ENCODE results near the gene CYYR1. TPM values are rescaled to one million over a fixed set of nuclear protein-coding genes. Genes with fewer than 3 reads are reported as not detected.

CYYR1 gene
- total RNA-seq, 1 experiment from 2014 or later, result 13.6 TPM

- Histone ChIP-seq H4K8ac (replicated peaks; ENCODE audit: insufficient read length, low read depth, low read length) (no peak overlapping the region), H2AFZ (ENCODE audit: low read length) (no peak overlapping the region)
- peaks cover 15 to 20% of the 10 kb centered on the region in 2 experiments for H3K4me1 Mint-ChIP-seq
Measured at GRCh38 chr21:26515257-26515656, 57.8 kb downstream of the CYYR1 start.

More at GRCh38 chr21:26515257-26515656, 57.8 kb downstream of the CYYR1 start:
- peaks cover 10 to 12% of the 10 kb centered on the region in 2 experiments; a peak in 4 of 5 replicates for H3K9me3 Mint-ChIP-seq
- no peak overlapping the region for H3K4me3 Mint-ChIP-seq
- whole genome bisulfite sequencing (ENCODE audit: extremely low coverage, insufficient read length, low lambda C conversion rate), result no CpG with 5 or more reads among the region's 3 CpGs
- Histone ChIP-seq H2BK120ac (ENCODE audit: low read depth, low read length, poor library complexity, severe bottlenecking) (no peak overlapping the region), H3K79me2 (ENCODE audit: insufficient read depth, low read length) (no peaks in the 10 kb centered on the region), H2BK15ac (ENCODE audit: low read depth, low read length) (no peak overlapping the region), H2BK5ac (ENCODE audit: insufficient read length, low read length) (no peak overlapping the region), H4K20me1 (ENCODE audit: control insufficient read depth, insufficient read depth, insufficient read length) (no peaks in the 10 kb centered on the region), H3K23ac (ENCODE audit: insufficient read length, low read depth, low read length) (no peak overlapping the region), H3T11ph (ENCODE audit: low read length) (no peak overlapping the region), H3K9me3 (ENCODE audit: control insufficient read depth, low read depth, low read length) (no peaks in the 10 kb centered on the region), H3K27ac (ENCODE audit: insufficient read length, low read depth, low read length) (no peak overlapping the region), H3K4me2 (ENCODE audit: insufficient read depth, insufficient read length, low read length) (no peak overlapping the region), H3K4me1 (ENCODE audit: insufficient read depth, low read length) (peaks cover 9% of the 10 kb centered on the region; the same call in 1 of the 2 replicates), H3K27me3 (ENCODE audit: insufficient read depth, low read length) (no peaks in the 10 kb centered on the region), H3K56ac (ENCODE audit: insufficient read length, low read depth, low read length) (no peak overlapping the region), H4K5ac (ENCODE audit: insufficient read length, low read depth, low read length) (no peak overlapping the region), H3K79me1 (ENCODE audit: insufficient read depth, low read depth, low read length, poor library complexity, severe bottlenecking) (no peaks in the 10 kb centered on the region), H2BK12ac (ENCODE audit: insufficient read length, low read depth, low read length) (no peak overlapping the region), H3K14ac (ENCODE audit: insufficient read depth, low read length) (no peak overlapping the region), H3K23me2 (ENCODE audit: insufficient read length, low read depth, low read length, poor library complexity, severe bottlenecking) (no peaks in the 10 kb centered on the region), H3K9ac (ENCODE audit: extremely low read depth, insufficient read length, low read length) (no peak overlapping the region), H4K91ac (ENCODE audit: insufficient read length, low read depth, low read length) (no peak overlapping the region), H3K18ac (ENCODE audit: insufficient read length, low read depth, low read length) (no peak overlapping the region), H2BK20ac (ENCODE audit: low read depth, low read length, poor library complexity, severe bottlenecking) (no peak overlapping the region), H2AK5ac (ENCODE audit: insufficient read length, low read length) (no peak overlapping the region), H3K4ac (ENCODE audit: low read depth, low read length) (no peak overlapping the region)
- H3K36me3 Mint-ChIP-seq (ENCODE audit: insufficient read depth in 1 of 3, low read depth in 3 of 3), result peaks cover 15 to 20% (median 16%) of the 10 kb centered on the region in 3 experiments
- no peak for TF ChIP-seq CTCF (conservative IDR thresholded peaks at IDR 0.05)
- H3K27me3 Mint-ChIP-seq (ENCODE audit: low read depth), result no peaks in the 10 kb centered on the region
- peak overlapping the region in 1 of 3 experiments; percentile 37; a peak in 1 of 7 replicates for H3K27ac Mint-ChIP-seq
- DNase-seq, result no peak
